Astrocyte of the spinal cord (primary cell): ENCODE results near the gene SIGLECL1.
"Not testable (repeated sequence)": the region's sequence is repeated elsewhere in the genome, so short reads cannot be mapped to it uniquely, and the experiment has no call there.

Experiments
- DNase-seq: peaks from one replicate; pipeline ENCODE4 v3.0.0; 2011; ENCODE audit warnings: low read depth, low spot score
- H3K4me3 ChIP-seq: 2 replicates; pipeline ENCODE4 v1.5.1; 2011; ENCODE audit warnings: low read depth, mild to moderate bottlenecking, low read length, moderate library complexity
- in situ Hi-C: cut with HindIII; loops from 2 replicates; pipeline ENCODE4 v1.10.0; 2017; ENCODE audit warnings: low sequenced_read_pairs
- TF ChIP-seq, protein P1 (sequence below): IDR thresholded peaks from 2 replicates; pipeline ENCODE4 v1.5.1; 2012; ENCODE audit warnings: low read depth, mild to moderate bottlenecking, low read length, inconsistent platforms

SIGLECL1 gene

DNA sequence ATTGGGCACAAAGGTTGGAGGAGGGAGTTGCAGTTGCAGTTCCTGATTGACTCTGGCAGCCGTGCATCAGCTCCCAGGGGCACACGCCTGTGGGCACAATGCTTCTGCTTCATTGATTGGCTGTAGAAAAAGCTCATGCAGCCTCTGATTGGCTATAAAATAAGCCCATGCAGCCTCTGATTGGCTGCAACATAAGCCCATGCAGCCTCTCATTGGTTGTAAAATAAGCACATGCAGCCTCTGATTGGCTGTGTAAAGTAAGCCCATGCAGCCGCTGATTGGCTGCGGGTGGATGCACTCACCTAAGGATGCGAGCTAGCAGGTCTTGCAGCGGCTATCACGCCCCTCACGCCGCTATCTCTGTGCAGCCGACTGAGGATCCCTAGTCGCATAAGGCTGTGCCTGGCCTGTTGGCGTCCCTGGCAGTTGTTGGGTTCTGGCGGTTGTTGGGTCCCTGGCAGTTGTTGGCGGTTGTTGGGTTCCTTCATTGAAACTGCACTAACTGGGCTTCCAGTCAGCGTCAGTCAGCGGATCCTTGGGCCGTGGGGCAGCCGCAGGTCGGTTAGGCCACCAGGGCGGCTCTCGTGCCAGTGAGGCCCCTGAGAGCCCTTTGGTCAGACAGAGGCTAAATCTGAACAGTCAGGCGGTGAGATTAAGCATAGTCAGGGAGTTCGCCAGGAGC lies at the start of gene SIGLECL1:
Gene SIGLECL1, plus strand, starts transcription at position 295 of the 682 bp plus-strand sequence. CDS start 12,993 bp downstream, outside the sequence.
- DNase-seq, result no peak
- in situ Hi-C loops, result no loop called here
- TF ChIP-seq, protein P1, sequence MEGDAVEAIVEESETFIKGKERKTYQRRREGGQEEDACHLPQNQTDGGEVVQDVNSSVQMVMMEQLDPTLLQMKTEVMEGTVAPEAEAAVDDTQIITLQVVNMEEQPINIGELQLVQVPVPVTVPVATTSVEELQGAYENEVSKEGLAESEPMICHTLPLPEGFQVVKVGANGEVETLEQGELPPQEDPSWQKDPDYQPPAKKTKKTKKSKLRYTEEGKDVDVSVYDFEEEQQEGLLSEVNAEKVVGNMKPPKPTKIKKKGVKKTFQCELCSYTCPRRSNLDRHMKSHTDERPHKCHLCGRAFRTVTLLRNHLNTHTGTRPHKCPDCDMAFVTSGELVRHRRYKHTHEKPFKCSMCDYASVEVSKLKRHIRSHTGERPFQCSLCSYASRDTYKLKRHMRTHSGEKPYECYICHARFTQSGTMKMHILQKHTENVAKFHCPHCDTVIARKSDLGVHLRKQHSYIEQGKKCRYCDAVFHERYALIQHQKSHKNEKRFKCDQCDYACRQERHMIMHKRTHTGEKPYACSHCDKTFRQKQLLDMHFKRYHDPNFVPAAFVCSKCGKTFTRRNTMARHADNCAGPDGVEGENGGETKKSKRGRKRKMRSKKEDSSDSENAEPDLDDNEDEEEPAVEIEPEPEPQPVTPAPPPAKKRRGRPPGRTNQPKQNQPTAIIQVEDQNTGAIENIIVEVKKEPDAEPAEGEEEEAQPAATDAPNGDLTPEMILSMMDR, result no peak
- H3K4me3 ChIP-seq, result no peak within 1 kb of the TSS

DNA sequence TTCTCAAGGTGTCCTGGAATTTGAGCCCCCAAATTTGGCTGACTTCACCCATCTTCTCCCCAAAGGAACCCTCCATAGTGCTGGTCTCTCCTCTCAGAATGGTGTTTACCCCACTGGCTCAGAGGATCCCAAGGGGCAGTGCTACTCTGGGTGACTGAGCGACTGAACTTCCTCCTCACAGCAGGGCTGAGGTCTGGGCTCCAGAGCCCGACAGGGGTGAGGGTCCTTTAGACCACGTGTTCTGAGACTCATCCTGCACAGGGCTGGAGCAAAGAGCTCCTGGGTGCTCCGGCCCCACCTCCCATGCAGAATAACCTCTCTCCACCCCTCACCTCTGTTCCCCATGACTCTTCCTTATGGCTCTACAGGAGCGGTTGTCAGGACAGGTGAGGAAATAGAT lies 49.2 kb upstream of the SIGLECL1 start:
- DNase-seq, result no peak
- TF ChIP-seq, protein P1, result no peak

DNA sequence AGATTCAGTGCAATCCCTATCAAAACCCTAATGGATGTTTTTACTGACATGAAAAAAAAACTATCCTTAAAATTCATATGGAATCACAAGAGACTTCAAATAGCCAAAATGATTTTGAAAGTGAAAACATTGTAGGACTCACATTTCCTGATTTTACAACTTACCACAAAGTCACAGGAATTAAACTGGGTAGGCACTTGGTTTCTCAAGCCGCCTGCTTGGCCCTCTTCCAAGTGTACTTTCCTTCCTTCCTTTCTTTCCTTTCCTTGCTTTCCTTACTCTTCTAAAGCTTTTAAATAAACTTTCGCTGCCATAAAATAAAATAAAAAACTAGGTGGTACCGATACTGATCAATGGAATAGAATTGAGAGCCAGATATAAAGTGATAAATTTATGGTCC lies 47.0 kb upstream of the SIGLECL1 start:
- in situ Hi-C loops, result no loop called here
- TF ChIP-seq, protein P1, result no peak
- no peak overlapping the region for H3K4me3 ChIP-seq

More for the DNA sequence above, 49.2 kb upstream of the SIGLECL1 start:
- in situ Hi-C loops, result no loop called here
- H3K4me3 ChIP-seq, result no peak overlapping the region

DNA sequence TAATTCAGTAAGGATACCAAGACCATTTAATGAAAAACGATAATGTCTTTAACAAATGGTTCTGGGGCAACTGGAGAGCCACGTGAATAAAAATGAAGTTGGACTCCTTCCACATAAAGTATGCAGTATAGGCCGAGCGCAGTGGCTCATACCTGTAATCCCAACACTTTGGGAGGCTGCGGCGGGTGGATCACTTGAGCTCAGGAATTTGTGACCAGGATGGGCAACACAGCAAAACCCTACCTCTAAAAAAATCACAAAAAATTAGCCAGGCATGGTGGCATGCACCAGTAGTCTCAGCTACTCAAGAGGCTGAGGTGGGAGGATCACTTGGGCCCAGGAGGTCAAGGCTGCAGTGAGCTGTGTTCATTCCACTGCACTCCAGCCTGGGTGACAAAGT lies 46.6 kb upstream of the SIGLECL1 start:
- in situ Hi-C loops, result no loop called here
- TF ChIP-seq, protein P1, result no peak
- DNase-seq, result no peak
- no peak overlapping the region for H3K4me3 ChIP-seq

More for the DNA sequence above, 47.0 kb upstream of the SIGLECL1 start:
- no peak for DNase-seq

DNA sequence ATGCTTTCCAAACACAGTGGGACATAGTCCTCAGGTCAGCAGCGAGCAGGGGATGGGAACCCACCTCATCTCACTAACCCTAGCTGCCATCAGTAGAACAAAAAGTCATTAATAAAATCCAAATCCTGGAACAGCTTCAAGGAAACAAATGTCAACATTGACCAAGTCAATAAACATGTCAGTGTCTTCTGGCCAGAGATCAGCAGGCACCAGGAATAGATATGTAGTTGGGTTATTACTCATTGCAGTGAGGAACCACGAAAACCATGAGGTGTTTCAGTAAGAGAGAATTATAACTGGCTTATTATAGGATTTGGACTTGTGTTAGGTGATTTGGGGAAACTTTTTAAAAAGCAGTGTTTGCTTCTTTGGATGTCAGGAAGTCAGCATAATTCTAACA lies 43.1 kb upstream of the SIGLECL1 start:
- DNase-seq, result no peak
- TF ChIP-seq, protein P1, result no peak
- H3K4me3 ChIP-seq, result no peak overlapping the region
- in situ Hi-C loops, result no loop called here

DNA sequence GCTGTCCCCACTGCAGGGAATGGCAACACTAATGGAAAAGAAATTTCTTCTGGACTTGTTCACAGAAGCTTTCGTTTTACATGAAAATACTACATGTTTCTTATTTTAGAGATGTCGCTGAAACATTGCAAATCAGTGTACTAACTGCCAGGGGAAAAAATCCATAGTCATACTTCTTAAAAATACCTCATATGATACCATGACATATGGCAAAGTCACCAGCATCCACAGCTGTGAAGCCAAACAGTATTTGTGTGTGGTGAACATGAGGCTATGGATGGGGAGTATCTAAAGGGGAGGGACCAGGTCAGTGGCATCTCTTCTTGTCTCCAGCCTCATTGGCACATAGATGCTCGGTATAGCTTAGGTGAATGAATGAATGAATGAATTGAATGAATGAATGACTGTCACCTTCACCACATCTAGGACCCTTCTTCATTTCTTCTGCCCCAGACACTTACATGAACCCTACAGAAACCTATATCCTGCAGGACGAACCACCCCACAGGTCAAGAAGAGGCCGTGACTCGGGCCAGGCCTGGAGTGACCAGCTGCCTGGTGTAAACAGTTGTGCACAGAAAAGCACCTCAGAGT lies 40.6 kb upstream of the SIGLECL1 start:
- TF ChIP-seq, protein P1, result no peak
- no peak for DNase-seq
- H3K4me3 ChIP-seq, result no peak overlapping the region
- in situ Hi-C loops, result no loop called here

DNA sequence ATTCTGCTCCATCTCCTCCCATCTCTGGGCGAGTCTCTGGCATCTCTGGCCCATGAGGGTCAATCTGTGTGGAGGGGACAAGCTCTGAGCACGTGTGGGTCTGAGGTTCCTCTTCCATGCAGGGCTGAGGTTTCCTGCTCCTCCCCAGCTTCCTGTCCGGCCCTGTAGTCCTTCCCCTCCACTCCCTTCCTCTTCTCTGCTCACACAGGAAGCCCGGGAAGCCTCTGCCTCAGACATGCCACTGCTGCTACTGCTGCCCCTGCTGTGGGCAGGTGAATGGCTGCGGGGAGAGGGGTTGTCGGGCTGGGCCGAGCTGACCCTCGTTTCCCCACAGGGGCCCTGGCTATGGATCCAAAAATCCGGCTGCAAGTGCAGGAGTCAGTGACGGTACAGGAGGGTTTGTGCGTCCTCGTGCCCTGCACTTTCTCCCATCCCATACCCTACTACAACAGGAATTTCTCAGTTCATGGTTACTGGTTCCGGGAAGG lies 40.0 kb upstream of the SIGLECL1 start:
- DNase-seq, in situ Hi-C loops, H3K4me3 ChIP-seq: not testable (repeated sequence)
